Omental fat pad (tissue), 4 donors: Measurements from ENCODE around the gene LARGE1. TPM values are rescaled to one million over a fixed set of nuclear protein-coding genes. Genes with fewer than 3 reads are reported as not detected.

Experiments used
- ATAC-seq: fragments of 150-250 bp; one replicate; pipeline ENCODE4 v1.9.1; 2016; ENCODE audit warnings: mild to moderate bottlenecking, moderate library complexity; ENCODE audit not compliant: low FRiP score
- DNase-seq: peaks from one replicate; pipeline ENCODE4 v3.0.0-alpha.2; 2019; ENCODE audit warnings: low spot score
- CTCF ChIP-seq, 3 donors: fragments of 450-650 bp; IDR thresholded peaks; one replicate each; pipeline ENCODE4 v1.5.1; 2016 to 2017; ENCODE audit warnings: antibody characterized with exemption in 3 of 3, mild to moderate bottlenecking in 3 of 3, moderate library complexity in 2 of 3
- total RNA-seq, 4 donors: library from RNA; depleted of rRNA; stranded (reverse); fragments of >200 nt; gene quantifications; one replicate each; pipeline ENCODE4 v1.1.0, GENCODE V29; 2016

Gene LARGE1
- total RNA-seq, 4 donors from 2014 or later: 16.5 to 31.2 (median 22.3) TPM

GRCh38 chr22:33337524-33337923 lies 582.8 kb downstream of the LARGE1 start:
- TF ChIP-seq CTCF (IDR thresholded peaks at IDR 0.05): no peak
- ATAC-seq (no peak), DNase-seq (no peak)

GRCh38 chr22:33335611-33336279 lies 584.5 kb downstream of the LARGE1 start:
- DNase-seq (no peak), ATAC-seq (no peak)
- no peak for TF ChIP-seq CTCF (IDR thresholded peaks at IDR 0.05)

GRCh38 chr22:33332538-33332937 lies 587.7 kb downstream of the LARGE1 start:
- TF ChIP-seq CTCF (IDR thresholded peaks at IDR 0.05): no peak
- ATAC-seq (no peak), DNase-seq (no peak)

- ATAC-seq: no peak
- no peak for DNase-seq
These were observed 589.3 kb downstream of the LARGE1 start for GRCh38 chr22:33331017-33331416.

GRCh38 chr22:33330534-33330933 lies 589.7 kb downstream of the LARGE1 start:
- no peak for DNase-seq
- no peak for ATAC-seq
- no peak for TF ChIP-seq CTCF (IDR thresholded peaks at IDR 0.05)

More at GRCh38 chr22:33331017-33331416, 589.3 kb downstream of the LARGE1 start:
- no peak for TF ChIP-seq CTCF (IDR thresholded peaks at IDR 0.05)

- DNase-seq: no peak
- TF ChIP-seq CTCF (IDR thresholded peaks at IDR 0.05): no peak
- no peak for ATAC-seq
These were observed 590.9 kb downstream of the LARGE1 start for GRCh38 chr22:33329398-33329797.

GRCh38 chr22:33328789-33329296 lies 591.4 kb downstream of the LARGE1 start:
- no peak for TF ChIP-seq CTCF (IDR thresholded peaks at IDR 0.05)
- ATAC-seq (no peak), DNase-seq (no peak)
